T-helper 1 cell (primary cell): ENCODE measurements around the gene NFIC.

ENCODE experiments used
- DNase-seq, 5 donors: peaks; one replicate each; pipeline ENCODE4 v3.0.0-alpha.2; 2012 to 2020

The NFIC gene

GRCh38 chr19:3512562-3513228 lies 146.3 kb downstream of the NFIC start:
- DNase-seq, result no peak

GRCh38 chr19:3513229-3514140 lies 147.1 kb downstream of the NFIC start:
- no peak for DNase-seq

- no peak for DNase-seq
These were observed 148.5 kb downstream of the NFIC start for GRCh38 chr19:3514930-3515329.

GRCh38 chr19:3515891-3516422 lies 149.6 kb downstream of the NFIC start:
- no peak for DNase-seq

- peak in 3 of 5 donors; percentile 31 to 51 (median 43) for DNase-seq
These were observed 150.4 kb downstream of the NFIC start for GRCh38 chr19:3516675-3517207.

- DNase-seq, result no peak
These were observed 151.3 kb downstream of the NFIC start for GRCh38 chr19:3517638-3518037.

GRCh38 chr19:3518255-3518654 lies 151.9 kb downstream of the NFIC start:
- DNase-seq, result no peak

- no peak for DNase-seq
These were observed 152.3 kb downstream of the NFIC start for GRCh38 chr19:3518659-3519058.
